ENCODE results near the gene SH2B2.

The SH2B2 gene

DNA sequence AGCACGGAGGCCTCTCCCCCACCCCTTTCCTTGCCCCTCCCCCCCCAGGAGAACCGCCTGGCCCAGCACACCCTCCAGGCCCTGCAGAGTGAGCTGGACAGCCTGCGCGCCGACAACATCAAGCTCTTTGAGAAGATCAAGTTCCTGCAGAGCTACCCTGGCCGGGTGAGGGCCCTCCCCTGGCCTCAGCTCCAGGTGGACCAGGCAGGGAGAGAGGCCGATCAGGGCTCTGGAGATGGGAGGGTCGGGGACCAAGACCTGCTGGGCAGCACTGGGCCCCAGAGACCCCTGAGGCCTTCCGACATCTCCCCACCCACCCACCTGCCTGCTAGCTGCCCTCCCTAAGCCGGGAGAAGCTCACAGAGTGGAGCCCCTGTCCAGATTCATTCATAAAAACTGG lies 8.8 kb upstream of the SH2B2 start:
- no peak for TF ChIP-seq CTCF (IDR thresholded peaks at IDR 0.05; ENCODE audit: control extremely low read depth, extremely low read depth, low read depth, missing control alignments)
- POLR2A ChIA-PET: no interaction called here
- no peak for DNase-seq (ENCODE audit: extremely low spot score)
- CTCF ChIA-PET: interaction anchor here (1.0 to 9.1 kb wide), 8 partner anchors 10 to 735 kb away, joined by 3 to 107 read pairs (median 6); partner anchors contain the start of gene PRKRIP1

DNA sequence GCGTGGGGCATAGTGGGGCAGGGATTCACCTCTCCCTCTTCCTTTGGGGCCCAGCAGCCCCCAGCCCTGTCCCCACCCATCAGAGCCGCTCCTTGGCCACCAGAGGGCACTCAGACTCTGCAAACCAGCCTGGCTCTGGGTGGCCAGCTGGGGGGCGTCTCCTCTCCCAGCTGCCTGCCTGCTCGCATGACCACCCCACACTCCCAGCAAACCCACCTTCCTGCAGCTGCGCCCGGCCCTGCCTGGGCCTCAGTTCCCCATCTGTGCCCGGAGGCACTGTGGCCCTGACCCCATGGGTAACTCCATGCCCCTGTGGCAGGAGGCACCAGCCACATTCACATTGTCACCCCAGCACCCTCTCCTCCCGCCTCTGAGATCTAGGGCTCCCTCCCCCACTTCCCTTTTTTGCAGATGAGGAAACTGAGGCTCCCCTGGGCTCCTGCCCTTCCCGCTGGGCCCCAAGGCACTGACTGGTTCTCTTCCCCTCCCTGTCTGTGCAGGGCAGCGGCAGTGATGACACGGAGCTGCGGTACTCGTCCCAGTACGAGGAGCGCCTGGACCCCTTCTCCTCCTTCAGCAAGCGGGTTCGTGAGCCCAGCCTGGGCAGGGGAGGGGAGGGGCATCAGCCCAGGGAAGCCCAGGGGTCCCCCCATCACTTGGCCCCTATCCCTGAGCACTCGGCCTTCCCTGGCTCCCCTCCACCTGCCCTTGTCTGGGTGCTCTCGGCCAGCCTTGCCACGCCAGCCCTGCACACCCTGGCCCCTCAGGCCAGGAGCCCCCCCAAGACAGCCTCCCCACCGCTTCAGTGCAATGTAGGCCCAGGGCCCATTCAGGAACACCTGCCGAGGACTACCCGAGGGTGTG lies 6.9 kb upstream of the SH2B2 start:
- DNase-seq (ENCODE audit: extremely low spot score): peak; percentile 86
- CTCF ChIA-PET: interaction anchor here (0.6 to 9.1 kb wide), 17 partner anchors 8 to 745 kb away, joined by 3 to 107 read pairs (median 5); partner anchors contain the start of genes PRKRIP1 and SH2B2
- POLR2A ChIA-PET: no interaction called here
- peak; percentile 95 for TF ChIP-seq CTCF (IDR thresholded peaks at IDR 0.05; ENCODE audit: control extremely low read depth, extremely low read depth, low read depth, missing control alignments)

GRCh38 chr7:102280521-102280920 lies 6.1 kb upstream of the SH2B2 start:
- no peak for DNase-seq (ENCODE audit: extremely low spot score)
- no peak for TF ChIP-seq CTCF (IDR thresholded peaks at IDR 0.05; ENCODE audit: control extremely low read depth, extremely low read depth, low read depth, missing control alignments)
- POLR2A ChIA-PET: no interaction called here
- CTCF ChIA-PET: interaction anchor here (0.9 to 9.1 kb wide), 7 partner anchors 12 to 746 kb away, joined by 3 to 107 read pairs (median 6); partner anchors contain the start of gene PRKRIP1

- POLR2A ChIA-PET: no interaction called here
- CTCF ChIA-PET: interaction anchor here (0.7 to 9.1 kb wide), 5 partner anchors 9 to 739 kb away, joined by 3 to 107 read pairs (median 9); partner anchors contain the start of gene PRKRIP1
Observed at GRCh38 chr7:102281785-102282184, 4.9 kb upstream of the SH2B2 start.

DNA sequence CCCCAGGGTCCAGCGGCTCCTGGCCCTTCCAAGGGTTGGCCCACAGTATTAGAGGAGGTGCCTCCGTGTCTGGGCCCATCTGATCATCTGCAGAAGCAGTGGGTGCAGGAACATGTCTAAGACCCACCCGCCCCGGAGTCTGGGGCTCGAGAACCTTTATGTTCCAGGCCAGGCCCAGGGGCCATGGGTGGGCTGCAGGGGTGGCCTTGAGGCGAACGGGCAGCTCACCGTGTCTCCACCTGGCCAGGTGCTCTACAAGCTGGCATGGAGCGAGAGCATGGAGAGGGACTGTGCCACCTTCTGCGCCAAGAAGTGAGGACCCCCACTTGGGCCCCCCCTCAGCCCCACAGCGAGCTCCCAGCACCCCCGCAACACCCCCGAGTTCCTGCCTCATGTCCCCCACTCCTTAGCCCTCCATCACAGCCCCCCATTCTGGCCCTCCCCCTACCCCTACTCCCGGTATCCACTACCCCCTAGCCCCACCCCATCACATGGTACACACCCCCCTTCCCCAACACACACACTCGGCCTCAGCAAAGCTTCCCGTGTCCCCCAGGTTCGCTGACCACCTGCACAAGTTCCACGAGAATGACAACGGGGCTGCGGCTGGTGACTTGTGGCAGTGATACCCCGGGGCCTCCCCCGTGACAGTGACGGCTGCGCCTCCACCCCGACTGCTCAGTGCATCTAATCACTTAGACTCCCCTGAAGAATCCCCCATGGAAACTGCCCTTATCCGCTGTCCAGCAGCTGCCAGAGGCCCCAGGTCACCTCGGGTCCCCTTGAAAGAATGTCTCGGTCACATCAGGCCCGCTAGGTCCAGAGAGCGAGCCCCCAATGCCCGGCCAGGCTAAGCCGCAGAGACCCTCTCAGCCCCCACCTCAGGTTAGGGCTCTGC lies 4.0 kb upstream of the SH2B2 start:
- TF ChIP-seq CTCF (IDR thresholded peaks at IDR 0.05; ENCODE audit: control extremely low read depth, extremely low read depth, low read depth, missing control alignments): no peak
- POLR2A ChIA-PET: no interaction called here
- DNase-seq (ENCODE audit: extremely low spot score): no peak
- CTCF ChIA-PET: interaction anchor here (1.2 to 9.1 kb wide), 4 partner anchors 10 to 168 kb away, joined by 3 to 107 read pairs (median 6); partner anchors contain the start of gene PRKRIP1

More at GRCh38 chr7:102281785-102282184, 4.9 kb upstream of the SH2B2 start:
- TF ChIP-seq CTCF (IDR thresholded peaks at IDR 0.05; ENCODE audit: control extremely low read depth, extremely low read depth, low read depth, missing control alignments): no peak
- no peak for DNase-seq (ENCODE audit: extremely low spot score)

All from GM10248 (cell line).